ENCODE measurements around the gene SMAD5.

The SMAD5 gene

GRCh38 chr5:136157514-136157913 is 24.9 kb downstream of the SMAD5 start:
- DNase-seq, result no peak

- DNase-seq, result no peak
Observed at GRCh38 chr5:136159457-136159856, 26.8 kb downstream of the SMAD5 start.

- DNase-seq, result no peak
Observed at GRCh38 chr5:136162008-136162407, 29.4 kb downstream of the SMAD5 start.

GRCh38 chr5:136164226-136164625 is 31.6 kb downstream of the SMAD5 start:
- DNase-seq, result no peak

GRCh38 chr5:136166909-136167308 is 34.3 kb downstream of the SMAD5 start:
- no peak for DNase-seq

- DNase-seq, result no peak
Observed at GRCh38 chr5:136169218-136169617, 36.6 kb downstream of the SMAD5 start.

- peak; percentile 15 for DNase-seq
Observed at GRCh38 chr5:136174021-136174659, 41.5 kb downstream of the SMAD5 start.

- no peak for DNase-seq
Observed at GRCh38 chr5:136182618-136183017, 50.0 kb downstream of the SMAD5 start.

- no peak for DNase-seq
Observed at GRCh38 chr5:136185974-136186665, 53.5 kb downstream of the SMAD5 start.

GRCh38 chr5:136186796-136187195 is 54.2 kb downstream of the SMAD5 start:
- DNase-seq, result no peak

- DNase-seq, result no peak
Observed at GRCh38 chr5:136188859-136189258, 56.2 kb downstream of the SMAD5 start.

- no peak for DNase-seq
Observed at GRCh38 chr5:136190091-136190720, 57.6 kb downstream of the SMAD5 start.

GRCh38 chr5:136190904-136191303 is 58.3 kb downstream of the SMAD5 start:
- no peak for DNase-seq

GRCh38 chr5:136191304-136192014 is 58.8 kb downstream of the SMAD5 start:
- no peak for DNase-seq

- no peak for DNase-seq
Observed at GRCh38 chr5:136192015-136192525, 59.4 kb downstream of the SMAD5 start.

- DNase-seq, result no peak
Observed at GRCh38 chr5:136192526-136193321, 60.1 kb downstream of the SMAD5 start, which contains the start of gene SMIM32. Gene SMIM32, minus strand, starts transcription at chr5:136193162. Its CDS starts 638 bp downstream, at chr5:136192524.

- no peak for DNase-seq
Observed at GRCh38 chr5:136193322-136193935, 60.8 kb downstream of the SMAD5 start.

GRCh38 chr5:136194576-136194975 is 61.9 kb downstream of the SMAD5 start:
- DNase-seq, result no peak

- DNase-seq, result no peak
Observed at GRCh38 chr5:136195971-136196820, 63.6 kb downstream of the SMAD5 start.

- no peak for DNase-seq
Observed at GRCh38 chr5:136197462-136198142, 65.0 kb downstream of the SMAD5 start.

All from CD4-positive, alpha-beta T cell treated with Interleukin-12 subunit alpha and Interleukin-12 subunit beta, for 1 hour (primary cell).